Activated CD4-positive, CD25-positive, alpha-beta regulatory T cell treated with anti-CD3 and anti-CD28 coated beads, Interleukin-2, amount 50 U/mL, for 72 hours (primary cell): ENCODE measurements around the gene AMDHD2.

Source experiments
- DNase-seq: peaks from one replicate; pipeline ENCODE4 v3.0.0; 2021

The AMDHD2 gene

DNA sequence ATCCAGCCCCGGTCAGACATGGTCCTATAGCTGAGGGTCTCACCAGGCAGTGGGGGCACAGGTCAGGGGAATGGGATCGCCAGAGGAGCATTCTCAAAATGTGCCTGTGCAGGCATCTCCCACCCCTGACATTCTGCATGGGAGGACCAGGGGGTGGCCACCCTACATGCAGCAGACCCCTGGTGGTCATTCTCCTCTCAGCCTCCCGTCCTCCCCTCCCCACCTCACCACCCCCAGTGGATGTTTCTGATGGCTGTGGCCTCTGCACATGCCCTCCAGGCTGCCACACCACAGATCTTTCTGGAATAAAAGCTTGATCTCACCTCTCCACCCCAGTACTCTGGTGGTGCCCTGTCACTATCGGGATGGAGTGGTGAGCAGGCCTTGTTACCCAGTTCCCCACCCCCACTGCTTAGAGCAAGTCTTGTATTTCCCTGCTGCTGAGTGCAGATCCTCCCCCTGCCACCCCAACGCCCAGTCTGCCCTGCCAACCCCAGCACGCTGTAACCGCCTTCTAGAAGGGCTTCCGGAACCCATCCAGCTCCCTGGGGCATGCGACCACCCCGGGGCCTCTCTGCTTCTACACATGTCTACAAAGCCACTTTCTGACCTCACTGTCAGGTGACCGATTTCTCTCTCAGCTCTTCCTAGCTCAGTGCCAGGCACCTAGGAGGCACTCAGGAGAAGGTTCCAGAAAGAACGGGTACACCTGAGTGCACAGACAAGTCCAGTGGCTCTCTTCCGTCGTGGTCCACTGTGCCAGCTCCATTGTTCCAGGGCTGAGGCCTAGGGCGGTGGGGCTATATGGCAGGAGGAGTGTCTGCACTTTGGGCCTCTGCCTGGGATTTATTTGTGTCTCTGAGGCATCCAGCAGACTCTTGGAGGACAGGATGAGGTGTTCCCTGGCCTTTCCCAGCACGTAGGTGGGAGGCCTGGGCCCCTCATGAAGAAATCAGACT is 36.0 kb upstream of the AMDHD2 start:
- no peak for DNase-seq

- DNase-seq = no peak
Measured at GRCh38 chr16:2484898-2485508, 35.2 kb upstream of the AMDHD2 start.

DNA sequence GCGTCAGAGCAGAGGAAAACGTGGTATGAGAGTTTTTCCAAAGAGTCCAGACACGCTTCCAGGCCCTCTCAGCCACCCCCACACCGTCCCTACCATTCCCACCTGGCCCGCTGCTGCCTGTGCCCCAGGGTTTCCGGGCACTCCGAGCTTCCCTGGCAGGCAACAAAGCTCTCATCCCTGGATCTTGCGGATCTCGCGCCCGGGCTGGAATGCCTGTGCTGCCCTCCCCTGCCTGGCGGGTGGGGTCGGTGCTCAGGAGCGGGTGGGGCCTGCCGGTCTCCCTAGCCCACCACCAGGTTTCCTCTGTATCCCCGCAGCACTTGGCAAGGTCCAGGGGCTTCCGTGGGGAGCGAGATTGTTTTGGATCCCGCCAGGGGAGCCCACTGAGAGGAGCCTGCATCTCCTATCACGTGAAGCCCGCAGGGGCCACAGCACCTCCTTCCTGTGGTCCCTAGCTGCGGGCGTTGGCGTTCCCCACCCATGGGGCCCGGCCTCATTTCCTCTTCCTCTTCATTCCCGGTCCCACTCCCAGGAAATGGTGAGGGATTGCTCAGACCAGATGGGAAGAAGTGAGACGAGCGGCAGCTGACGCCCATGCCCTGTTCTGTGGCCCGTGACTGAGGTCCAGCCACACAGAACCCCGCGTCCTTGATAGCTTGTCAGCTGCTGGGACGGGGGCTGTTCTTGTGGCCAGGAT is 34.2 kb upstream of the AMDHD2 start:
- DNase-seq = no peak

DNA sequence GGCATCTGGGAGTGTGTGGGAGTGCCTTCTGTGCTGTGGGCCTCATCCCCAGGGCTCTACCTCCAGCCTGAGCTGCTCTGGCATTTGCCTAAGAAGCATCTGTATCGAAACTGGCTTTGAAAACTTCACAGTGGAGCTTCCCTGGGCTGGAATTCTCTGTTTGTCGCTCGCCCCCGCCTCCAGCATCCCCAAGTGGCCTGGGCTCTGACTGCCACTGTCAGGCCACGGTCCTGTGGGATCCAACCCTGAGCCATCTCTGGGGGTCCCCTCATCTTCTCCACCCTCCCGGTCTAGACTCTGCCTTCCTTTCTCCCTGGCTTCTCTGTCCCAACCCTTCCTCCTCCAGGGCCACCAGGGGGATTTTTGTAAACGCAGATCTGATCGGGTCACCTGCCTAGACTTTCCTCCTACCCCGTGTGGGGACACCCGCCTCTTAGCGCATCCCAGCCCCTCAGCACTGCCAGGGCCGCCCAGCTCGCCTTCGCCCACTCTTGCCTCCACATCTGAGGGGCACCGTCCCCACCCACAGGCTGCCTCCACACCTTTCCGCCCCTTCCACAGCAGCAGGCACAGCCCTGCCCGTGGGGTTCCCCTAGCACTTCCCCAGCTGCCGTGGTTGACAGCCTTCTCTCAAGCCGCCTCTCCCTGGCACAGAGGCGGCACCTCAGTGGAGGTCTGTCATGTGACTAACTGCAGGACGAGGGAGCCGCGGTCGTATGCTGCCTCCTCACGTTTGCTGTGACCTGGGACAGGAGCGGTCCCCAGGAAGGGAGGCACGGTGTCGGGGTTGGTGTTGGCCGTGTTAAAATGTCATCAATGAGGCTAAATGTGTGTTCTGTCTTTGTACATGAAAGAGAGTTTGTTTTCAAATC is 33.3 kb upstream of the AMDHD2 start:
- DNase-seq = peak; percentile 67

DNA sequence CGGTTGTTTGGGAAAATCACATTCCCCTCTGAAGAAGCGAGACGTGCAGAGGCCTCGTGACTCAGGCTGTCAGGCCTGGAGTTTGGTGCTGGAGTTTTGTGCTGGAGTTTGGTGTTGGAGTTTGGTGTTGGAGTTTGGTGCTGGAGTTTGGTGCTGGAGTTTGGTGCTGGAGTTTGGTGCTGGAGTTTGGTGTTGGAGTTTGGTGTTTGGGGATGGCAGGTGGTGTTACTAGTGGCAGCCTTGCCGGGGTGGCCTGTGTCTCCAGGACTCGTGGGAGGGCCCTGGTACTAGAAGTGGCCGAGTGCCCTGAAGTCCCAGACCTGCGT is 32.7 kb upstream of the AMDHD2 start:
- DNase-seq = no peak

GRCh38 chr16:2487903-2488531 is 32.2 kb upstream of the AMDHD2 start:
- no peak for DNase-seq

- DNase-seq = no peak
Measured at GRCh38 chr16:2489581-2489980, 30.6 kb upstream of the AMDHD2 start.

DNA sequence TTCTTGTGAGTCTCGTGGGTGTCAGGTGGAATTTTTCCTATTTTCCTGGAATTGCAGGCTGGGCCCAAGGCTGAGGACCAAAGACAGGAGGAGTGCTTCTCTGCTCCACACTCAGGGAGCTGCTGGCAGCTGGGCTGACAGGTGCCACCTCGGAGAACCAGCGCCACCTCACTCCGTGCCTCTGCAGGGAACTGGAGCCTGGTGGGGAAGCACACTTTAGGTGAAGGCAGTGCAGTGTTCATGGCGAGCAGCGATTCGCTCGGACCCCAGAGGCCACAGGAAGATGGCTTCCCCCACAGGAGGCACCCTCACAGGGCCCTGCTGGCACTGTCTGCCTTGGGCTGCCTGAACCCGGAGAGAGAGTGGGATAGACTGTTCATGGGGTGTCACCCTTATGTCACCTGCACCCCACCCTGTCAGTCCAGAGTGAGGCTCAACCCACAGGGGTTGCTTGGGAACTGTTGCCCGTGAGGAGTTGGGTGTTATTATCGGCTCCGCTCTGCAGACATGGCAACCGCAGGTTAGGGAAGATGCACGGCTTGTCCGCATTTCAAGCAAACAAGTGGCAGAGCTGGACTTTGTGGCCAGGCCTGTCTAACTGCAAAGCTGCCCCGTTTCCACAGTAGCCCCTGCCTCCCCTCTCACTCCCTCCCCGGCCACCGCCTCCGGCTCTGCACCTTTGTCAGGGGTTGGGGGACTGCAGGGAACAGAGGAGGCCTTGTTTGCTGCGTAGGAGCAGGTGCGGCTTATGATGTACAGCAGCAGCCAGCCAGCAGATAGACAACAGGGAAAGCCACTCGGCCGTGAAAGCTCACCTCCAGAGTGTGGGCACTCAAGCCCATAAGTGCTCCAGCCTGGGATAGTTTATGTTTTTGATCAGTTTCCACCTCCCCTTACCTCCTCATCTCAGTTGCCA is 29.7 kb upstream of the AMDHD2 start:
- DNase-seq = no peak

DNA sequence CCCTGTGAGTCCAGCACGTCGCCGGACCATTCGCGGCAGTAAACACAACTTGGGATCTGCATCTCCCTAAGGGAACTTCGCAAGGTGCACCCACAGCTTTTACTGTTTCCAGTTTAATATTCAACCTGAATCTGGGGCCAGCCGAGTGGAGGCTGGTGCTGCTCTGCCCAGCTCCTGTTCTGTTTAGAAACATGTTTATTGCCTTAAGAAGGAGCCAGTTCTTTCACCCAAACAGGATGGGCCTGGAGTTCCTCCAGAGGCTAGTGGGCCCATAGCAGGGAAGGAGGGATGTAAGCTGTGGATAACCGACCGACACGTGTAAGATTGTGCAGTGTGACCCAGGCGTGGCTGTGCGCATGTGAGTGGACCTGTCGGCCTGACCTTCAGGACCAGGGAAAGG is 27.9 kb upstream of the AMDHD2 start:
- DNase-seq = no peak

- no peak for DNase-seq
Measured at GRCh38 chr16:2493605-2494004, 26.6 kb upstream of the AMDHD2 start.

GRCh38 chr16:2494616-2495015 is 25.6 kb upstream of the AMDHD2 start:
- no peak for DNase-seq

DNA sequence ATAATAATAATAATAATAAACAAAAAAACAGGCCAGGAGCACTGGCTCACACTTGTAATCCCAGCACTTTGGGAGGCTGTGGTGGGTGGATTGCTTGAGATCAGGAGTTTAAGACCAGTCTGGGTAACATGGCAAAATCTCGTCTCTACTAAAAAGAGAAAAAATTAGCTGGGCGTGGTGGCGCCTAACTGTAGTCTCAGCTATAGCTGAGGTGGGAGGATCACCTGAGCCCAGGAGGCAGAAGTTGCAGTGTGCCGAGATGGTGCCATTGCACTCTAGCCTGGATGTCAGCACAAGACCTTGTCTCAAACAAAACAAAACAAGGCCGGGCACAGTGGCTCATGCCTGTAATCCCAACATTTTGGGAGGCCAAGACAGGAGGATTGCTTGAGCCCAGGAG is 25.1 kb upstream of the AMDHD2 start:
- DNase-seq = no peak

DNA sequence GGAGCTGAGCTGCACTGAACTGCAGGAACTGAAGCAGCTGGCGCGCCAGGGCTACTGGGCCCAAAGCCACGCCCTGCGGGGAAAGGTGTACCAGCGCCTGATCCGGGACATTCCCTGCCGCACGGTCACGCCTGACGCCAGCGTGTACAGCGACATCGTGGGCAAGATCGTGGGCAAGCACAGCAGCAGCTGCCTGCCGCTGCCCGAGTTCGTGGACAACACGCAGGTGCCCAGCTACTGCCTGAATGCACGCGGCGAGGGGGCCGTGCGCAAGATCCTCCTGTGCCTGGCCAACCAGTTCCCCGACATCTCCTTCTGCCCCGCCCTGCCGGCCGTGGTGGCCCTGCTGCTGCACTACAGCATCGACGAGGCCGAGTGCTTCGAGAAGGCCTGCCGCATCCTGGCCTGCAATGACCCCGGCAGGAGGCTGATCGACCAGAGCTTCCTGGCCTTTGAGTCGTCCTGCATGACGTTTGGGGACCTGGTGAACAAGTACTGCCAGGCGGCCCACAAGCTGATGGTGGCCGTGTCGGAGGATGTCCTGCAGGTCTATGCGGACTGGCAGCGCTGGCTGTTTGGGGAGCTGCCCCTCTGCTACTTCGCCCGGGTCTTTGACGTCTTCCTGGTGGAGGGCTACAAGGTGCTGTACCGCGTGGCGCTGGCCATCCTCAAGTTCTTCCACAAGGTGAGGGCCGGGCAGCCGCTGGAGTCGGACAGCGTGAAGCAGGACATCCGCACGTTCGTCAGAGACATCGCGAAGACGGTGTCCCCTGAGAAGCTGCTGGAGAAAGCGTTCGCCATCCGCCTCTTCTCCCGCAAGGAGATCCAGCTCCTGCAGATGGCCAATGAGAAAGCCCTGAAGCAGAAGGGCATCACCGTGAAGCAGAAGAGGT is 23.7 kb upstream of the AMDHD2 start:
- DNase-seq = no peak

GRCh38 chr16:2497116-2497630 is 23.0 kb upstream of the AMDHD2 start:
- DNase-seq = no peak

DNA sequence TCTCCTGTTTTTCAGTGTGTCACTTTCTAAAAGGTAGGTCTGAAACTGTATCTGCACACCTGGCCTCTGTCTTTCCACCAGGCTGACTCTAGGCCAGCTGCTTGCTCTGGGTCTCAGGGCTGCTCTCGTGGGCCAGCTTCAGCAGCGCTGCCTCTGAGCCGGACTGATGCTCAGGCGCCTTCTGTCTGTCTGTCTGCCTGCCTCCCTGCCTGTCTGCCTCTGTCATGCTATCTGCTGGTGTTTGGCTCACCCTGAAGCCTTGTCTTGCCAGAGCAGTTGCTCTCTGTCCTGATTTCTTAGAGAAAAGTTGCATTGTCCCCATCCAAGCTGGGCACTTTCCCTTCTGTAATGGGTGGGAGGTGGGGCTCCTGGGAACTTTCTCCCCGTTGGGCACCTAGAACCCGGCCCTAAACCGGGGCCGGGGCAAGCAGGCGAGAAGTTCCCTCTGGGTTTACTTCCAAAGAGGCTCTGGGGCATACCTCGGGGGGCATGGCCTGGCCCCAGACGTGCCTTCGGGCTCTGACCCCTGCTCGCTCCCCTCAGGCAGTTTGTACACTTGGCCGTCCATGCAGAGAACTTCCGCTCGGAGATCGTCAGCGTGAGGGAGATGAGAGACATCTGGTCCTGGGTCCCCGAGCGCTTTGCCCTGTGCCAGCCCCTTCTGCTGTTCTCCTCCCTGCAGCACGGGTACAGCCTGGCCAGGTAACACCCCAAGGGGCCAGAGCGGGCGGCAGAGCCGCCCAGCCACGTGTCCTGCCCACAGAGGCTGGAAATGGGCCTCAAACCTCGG is 22.3 kb upstream of the AMDHD2 start:
- no peak for DNase-seq

- DNase-seq = no peak
Measured at GRCh38 chr16:2498531-2499253, 21.5 kb upstream of the AMDHD2 start.

DNA sequence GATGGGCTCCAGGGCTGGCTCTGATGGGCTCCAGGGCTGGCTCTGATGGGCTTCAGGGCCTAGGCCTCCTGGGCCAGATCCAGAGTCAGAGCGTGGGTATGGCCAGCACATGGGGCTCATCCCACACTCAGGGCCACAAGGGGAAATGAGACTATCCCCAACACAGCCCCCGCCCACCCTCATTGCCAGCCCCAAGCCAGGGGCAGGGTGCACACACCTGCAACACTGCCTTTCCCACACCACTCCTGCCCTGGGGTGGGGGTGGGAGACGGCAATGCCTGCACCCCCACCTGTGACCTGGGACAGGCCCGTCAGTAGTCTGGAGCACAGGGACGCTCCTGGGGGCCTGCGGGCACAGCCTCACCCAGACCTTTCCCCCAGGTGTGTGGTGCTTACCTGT is 20.7 kb upstream of the AMDHD2 start:
- DNase-seq = no peak

DNA sequence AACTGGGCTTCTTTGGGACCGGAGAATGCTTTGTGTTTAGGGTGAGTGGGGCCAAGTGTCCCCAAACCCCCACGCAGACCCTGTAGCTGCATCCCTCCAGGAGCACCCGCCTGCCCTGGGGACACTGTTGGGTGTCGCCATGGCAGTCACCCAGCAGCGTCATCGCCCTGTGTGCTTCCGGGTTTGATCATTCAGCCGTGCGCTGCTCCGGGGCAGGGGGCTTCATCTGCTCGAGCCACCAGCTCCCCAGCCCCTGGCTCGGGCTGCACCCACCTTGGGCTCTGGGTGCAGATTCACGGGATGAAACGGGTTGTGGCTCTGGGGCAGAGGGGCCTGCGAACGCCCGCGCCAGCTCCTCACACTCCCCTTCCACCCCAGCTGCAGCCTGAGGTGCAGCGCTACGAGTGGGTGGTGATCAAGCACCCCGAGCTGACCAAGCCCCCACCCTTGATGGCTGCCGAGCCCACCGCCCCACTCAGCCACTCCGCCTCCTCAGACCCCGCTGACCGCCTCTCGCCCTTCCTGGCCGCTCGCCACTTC is 20.2 kb upstream of the AMDHD2 start:
- DNase-seq = no peak
